SKM-1 treated with dmso at 0.1 percent for 144 hours (cell line): Measurements from ENCODE around the gene KCTD16.

Source experiments
- DNase-seq: peaks from one replicate; lab custom pipeline; 2025; ENCODE audit not compliant: unreplicated experiment; lab: John Stamatoyannopoulos, UW

KCTD16 gene

GRCh38 chr5:144281784-144282183 is 111.1 kb downstream of the KCTD16 start:
- no peak for DNase-seq

- DNase-seq: no peak
These were observed 113.4 kb downstream of the KCTD16 start for GRCh38 chr5:144284036-144284435.

GRCh38 chr5:144284931-144285502 is 114.3 kb downstream of the KCTD16 start:
- no peak for DNase-seq

- no peak for DNase-seq
These were observed 118.6 kb downstream of the KCTD16 start for GRCh38 chr5:144289277-144289676.

GRCh38 chr5:144292029-144292428 is 121.4 kb downstream of the KCTD16 start:
- DNase-seq: no peak

- no peak for DNase-seq
These were observed 124.6 kb downstream of the KCTD16 start for GRCh38 chr5:144295284-144295683.

GRCh38 chr5:144297081-144297480 is 126.4 kb downstream of the KCTD16 start:
- DNase-seq: no peak

- no peak for DNase-seq
These were observed 128.0 kb downstream of the KCTD16 start for GRCh38 chr5:144298658-144299057.

- no peak for DNase-seq
These were observed 134.0 kb downstream of the KCTD16 start for GRCh38 chr5:144304688-144305087.

GRCh38 chr5:144307736-144308135 is 137.1 kb downstream of the KCTD16 start:
- no peak for DNase-seq

GRCh38 chr5:144308174-144308573 is 137.5 kb downstream of the KCTD16 start:
- no peak for DNase-seq

GRCh38 chr5:144308906-144309670 is 138.4 kb downstream of the KCTD16 start:
- DNase-seq: no peak

GRCh38 chr5:144310621-144311020 is 139.9 kb downstream of the KCTD16 start:
- no peak for DNase-seq

GRCh38 chr5:144313147-144313726 is 142.6 kb downstream of the KCTD16 start:
- DNase-seq: no peak

- DNase-seq: no peak
These were observed 144.4 kb downstream of the KCTD16 start for GRCh38 chr5:144315026-144315425.

- no peak for DNase-seq
These were observed 145.4 kb downstream of the KCTD16 start for GRCh38 chr5:144315994-144316634.

- DNase-seq: no peak
These were observed 147.3 kb downstream of the KCTD16 start for GRCh38 chr5:144318011-144318410.

GRCh38 chr5:144318460-144318859 is 147.8 kb downstream of the KCTD16 start:
- DNase-seq: no peak

- no peak for DNase-seq
These were observed 152.5 kb downstream of the KCTD16 start for GRCh38 chr5:144323181-144323580.

- DNase-seq: no peak
These were observed 154.9 kb downstream of the KCTD16 start for GRCh38 chr5:144325532-144325931.

- DNase-seq: no peak
These were observed 157.8 kb downstream of the KCTD16 start for GRCh38 chr5:144328494-144328893.

- DNase-seq: no peak
These were observed 158.3 kb downstream of the KCTD16 start for GRCh38 chr5:144328980-144329379.
